DMS153 treated with DMSO at 0.1 percent for 48 hours (cell line): ENCODE measurements around the gene PHC2.

ENCODE experiments used
- DNase-seq: peaks from one replicate; lab custom pipeline; 2025; ENCODE audit not compliant: unreplicated experiment; lab: John Stamatoyannopoulos, UW

The PHC2 gene, protein sequence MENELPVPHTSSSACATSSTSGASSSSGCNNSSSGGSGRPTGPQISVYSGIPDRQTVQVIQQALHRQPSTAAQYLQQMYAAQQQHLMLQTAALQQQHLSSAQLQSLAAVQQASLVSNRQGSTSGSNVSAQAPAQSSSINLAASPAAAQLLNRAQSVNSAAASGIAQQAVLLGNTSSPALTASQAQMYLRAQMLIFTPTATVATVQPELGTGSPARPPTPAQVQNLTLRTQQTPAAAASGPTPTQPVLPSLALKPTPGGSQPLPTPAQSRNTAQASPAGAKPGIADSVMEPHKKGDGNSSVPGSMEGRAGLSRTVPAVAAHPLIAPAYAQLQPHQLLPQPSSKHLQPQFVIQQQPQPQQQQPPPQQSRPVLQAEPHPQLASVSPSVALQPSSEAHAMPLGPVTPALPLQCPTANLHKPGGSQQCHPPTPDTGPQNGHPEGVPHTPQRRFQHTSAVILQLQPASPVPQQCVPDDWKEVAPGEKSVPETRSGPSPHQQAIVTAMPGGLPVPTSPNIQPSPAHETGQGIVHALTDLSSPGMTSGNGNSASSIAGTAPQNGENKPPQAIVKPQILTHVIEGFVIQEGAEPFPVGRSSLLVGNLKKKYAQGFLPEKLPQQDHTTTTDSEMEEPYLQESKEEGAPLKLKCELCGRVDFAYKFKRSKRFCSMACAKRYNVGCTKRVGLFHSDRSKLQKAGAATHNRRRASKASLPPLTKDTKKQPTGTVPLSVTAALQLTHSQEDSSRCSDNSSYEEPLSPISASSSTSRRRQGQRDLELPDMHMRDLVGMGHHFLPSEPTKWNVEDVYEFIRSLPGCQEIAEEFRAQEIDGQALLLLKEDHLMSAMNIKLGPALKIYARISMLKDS

DNA sequence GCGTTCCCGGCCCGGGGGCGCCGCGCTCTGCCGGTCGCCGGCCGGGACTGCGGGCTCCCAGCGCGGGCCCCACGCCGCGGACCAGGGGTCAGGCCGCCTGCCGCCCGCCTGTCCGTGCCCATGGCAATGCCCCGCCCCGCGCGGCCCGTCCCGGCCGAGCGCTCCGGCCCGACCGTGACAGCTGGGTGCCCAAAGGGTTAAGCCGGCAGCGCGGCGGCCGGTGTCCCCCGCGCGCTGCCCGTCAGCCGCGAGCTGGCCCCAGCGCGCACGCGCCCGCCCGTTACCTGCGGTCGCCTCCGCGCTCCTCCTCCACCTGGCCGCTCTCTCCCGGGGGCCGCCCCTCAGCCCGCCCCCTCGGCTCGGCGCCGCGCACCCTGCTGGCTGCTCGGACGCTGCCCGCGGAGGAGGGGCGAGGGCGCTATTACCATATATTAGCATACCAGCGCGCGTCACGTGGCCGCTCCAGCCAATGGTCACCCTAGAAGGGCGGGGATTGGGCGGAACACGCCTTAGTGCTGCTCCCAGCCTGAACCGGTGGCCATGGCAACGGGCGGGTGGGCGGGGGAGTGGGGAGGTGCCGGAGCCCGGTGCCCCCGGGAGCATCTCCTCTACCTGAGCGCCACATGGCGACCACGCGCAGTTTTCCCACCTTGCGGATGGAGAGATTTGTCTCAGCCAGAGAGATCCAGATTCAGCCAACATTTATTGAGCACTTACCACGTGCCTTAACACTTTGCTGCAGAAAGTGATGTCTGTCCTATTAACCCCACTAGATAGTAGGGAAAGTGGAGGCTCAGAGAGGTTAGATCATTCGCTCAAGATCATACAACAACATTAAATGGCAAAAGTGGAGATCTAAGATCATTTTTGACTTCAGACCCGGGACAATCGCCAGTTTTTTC lies at the start of gene PHC2:
PHC2 (minus strand) TSS at position 404 of the 902 bp plus-strand sequence. CDS start 55,556 bp downstream, outside the sequence.
- DNase-seq: peak; percentile 98

DNA sequence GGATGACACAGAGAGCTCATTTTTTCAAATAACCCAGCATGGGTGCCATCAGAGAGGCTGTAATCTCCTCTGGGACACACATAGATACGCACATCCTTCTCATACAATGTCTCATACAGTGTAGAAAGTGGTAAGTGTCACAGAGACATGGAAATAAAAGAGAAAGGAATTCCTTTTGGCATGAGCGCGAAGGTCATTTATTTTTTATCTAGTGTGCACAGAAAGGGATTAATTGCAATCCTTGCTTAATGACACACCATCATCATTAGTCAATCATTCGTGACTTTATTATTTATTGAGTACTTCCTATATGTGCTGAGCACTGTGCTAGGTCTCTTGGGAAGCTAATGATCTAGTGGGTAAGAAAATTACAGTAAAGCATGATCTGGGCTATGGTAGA lies 46.6 kb upstream of the PHC2 start:
- no peak for DNase-seq

DNA sequence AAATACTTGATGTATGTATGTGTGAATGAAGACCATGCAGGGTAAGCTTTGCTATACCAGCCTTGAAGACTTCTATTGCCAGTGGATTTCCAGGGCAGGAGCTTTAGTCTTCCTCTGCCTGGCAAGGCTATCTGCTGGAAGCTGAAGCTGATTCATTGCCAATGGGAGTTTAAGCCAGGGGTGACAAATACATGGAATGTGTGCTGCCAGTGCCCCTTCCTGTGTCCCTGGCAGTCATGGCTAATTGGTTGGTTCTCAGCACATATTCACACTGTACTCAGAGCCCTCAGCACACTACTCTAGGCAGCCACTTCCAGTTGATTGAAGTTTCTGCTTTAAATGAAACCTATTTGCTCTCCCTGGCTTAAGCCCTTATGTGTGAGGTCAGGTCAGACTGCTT lies 43.0 kb upstream of the PHC2 start:
- no peak for DNase-seq

DNA sequence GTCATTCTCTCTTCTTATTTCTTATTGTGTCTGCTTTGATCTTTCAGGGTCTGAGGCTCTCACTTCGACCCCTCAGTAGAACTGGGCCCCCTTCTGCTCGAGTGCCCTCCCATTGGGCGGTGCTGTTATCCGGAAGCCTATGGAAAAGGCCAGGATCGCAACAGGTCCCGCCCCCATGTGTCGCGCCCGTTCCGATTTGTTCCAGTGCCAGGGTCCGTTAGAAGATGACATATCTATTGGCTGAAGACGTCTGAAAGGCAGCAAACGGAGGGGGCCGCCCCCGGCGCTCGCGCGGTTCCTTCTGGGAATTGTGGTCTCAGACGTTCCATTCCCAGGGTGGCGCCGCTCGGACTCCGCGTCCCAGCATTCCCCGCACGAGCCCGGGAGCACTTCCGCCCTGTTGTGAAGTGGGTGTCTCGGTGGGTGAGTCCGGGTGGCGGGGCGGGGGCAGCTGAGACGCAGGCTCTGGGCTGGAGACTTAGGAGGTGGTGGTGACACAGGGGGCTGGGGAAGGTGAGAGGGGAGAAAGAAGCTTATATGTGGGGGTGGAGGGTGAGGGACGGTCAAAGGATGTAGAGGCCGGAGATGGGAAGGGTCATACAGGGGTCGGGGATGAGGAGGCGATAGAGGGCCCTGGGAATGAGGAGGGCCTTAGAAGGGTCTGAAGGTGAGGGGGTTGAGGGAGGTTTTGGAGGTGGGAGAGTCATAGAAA lies 41.5 kb upstream of the PHC2 start, which contains the start of gene ZSCAN20:
ZSCAN20 (plus strand) TSS at position 377 of the 712 bp plus-strand sequence. CDS start 6,644 bp downstream, outside the sequence.
- DNase-seq: peak; percentile 100

DNA sequence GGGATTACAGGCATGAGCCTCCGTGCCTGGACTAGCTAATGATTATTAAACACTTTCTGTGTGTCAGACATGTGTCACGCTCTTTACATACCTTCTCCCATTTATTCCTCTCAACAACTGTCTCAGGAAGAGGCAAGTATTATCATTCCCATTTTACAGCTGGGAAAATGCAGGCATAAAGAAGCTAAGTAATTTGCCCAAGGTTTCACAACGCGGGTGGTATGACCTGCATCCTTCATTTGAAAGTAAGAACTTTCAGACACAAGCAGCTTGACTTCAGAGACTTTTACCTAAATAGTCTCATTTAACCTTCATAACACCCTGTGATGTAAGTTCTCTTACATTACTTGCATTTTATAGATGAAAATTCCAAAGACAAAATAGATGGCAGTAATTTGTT lies 40.5 kb upstream of the PHC2 start:
- no peak for DNase-seq

DNA sequence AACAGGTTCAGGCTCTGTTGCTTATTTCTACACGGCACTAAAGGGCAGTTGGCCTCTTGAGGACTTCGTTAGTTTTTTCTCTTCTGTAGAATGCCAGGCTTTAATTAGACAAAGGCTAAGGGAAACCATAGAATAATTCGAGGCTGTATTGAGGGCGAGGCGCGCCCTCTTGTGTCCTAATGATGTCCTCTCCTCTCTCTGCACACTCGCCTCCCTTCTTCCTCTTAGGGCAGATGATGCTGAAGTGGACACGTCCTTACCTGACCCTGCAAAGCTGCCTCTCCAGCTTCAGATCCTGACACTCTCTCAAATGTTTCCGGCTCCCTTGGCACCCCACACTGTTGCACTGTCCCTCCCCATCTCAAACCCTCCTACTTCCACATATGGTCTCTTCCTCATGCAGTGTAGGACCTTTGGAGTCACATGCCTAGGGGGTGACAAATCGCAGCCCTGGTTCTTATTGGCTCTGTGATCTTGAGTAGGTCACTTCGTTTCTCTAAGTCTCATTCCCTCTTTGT lies 39.7 kb upstream of the PHC2 start:
- DNase-seq: peak; percentile 94

DNA sequence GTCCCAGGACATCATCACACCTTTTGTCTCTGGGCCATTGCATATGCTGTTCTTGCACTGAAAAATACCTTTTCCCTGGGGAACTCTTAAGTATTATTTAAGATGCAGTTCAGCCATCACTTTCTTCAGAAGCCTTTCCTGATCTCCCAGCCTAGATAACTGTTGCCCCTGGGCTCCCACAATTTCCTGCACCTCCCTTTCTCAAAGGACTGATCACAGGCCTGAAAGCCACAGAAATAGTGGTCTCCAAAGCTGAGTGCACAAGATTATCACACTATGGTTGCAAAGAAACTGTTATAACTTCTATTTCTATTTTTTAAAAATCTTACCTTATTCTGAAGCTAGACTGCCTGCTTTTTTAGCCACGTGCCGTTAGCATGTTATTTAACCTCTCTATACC lies 38.8 kb upstream of the PHC2 start:
- DNase-seq: no peak

DNA sequence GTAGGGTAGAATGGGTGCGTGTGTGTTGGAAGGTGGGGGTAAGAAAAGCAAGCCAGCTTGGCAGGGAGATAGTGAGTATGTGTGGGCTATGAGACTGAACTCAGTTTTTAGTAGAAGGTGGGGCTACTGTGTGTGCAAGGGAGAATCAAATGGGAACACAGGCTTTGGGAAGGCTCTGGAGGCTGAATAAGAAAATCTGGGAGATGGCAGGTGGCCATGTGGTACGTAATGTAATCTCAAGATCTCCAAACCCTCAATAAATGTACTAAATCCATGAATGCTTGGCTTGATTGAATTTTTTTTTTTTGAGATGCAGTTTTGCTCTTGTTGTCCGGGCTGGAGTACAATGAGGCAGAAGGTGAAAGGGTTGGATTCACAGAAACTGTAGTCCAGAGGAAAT lies 38.1 kb upstream of the PHC2 start:
- DNase-seq: no peak

DNA sequence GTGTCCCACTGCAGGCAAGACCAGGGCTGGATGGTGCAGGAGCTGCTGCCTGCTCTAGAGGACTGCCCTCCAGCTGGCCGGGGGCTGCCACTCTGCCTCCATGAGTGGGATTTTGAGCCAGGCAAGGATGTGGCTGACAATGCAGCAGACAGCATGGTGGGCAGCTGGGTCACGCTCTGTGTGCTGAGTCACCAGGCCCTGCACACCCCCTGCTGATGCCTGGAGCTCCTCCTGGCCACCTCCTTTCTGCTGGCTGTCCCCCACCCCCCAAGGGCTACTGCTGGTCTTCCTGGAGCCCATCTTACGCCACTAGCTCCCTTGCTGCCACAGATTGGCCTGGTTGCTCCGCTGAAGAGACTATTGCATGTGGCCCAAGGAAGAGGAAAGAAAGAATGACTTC lies 37.6 kb upstream of the PHC2 start:
- no peak for DNase-seq

DNA sequence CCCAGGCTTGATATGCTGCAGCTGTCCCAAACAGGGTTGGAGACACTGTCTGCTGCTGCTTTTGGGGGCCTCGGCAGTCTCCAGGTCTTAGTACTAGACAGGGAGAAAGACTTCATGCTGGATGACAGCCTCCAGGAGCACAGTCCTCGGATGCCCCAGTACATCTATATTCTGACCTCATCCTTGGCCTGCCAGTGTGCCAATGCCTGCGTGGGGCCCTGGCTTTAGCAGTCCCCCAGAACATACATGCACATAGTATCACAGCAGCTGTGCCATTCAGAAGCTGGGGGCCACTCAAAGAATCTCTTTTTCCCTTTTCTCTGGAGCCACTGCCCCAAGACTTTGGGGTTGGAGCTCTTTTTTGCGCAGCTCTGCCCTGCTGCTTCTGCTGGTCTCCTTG lies 37.1 kb upstream of the PHC2 start:
- no peak for DNase-seq

DNA sequence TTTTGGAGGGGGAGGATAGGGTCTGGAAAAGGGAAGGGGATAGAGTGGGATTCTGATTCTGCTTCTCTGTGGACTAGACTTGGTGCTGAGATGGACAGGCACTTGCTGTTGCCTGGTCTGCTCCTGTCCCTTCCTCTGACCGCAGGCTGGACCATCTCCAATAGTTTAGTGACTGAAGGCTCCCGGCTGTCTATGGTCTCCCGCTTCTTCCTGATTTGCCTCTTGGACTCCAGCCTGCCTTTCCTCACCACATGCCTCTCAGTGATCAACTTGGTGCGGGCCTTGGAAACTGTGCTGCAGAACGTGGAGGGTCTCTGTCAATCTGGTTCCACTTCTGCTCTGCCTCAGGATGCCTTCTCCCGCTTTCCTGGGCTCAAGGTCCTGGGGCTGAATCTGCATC lies 35.3 kb upstream of the PHC2 start:
- no peak for DNase-seq

DNA sequence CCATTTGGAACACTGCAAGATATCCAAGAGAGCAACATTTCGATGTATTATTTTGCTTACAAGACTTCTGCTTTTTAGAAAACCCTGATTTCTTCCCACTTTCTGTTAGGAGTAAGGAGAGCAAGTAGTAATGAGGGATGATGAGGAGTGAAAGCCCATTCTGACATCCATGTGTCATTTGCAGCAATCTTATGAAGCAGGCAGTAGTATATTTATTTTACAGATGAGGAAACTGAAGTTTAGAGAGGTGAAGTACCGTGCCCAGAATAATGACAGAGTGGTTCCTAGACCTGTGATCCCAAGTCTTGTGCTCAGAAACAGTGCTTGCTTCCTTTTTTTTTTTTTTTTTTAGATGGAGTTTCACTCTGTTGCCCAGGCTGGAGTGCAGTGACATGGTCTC lies 34.4 kb upstream of the PHC2 start:
- no peak for DNase-seq

DNA sequence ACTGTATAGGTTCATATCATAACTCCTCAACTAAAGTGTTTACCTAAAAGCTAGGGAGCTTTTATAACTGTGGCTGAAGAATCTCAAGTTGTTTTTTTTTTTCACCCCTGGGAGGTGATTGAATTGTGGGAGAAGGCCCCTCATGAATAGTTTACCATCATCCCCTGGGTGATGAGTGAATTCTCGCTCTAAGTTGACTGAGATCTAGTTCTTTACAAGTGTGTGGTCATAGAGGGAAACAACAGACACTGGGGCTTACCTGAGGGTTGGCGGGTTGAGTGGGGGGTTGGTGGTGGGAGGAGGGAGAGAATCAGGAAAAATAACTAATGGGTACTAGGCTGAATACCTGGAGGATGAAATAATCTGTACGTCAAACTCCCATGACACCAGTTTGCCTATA lies 33.7 kb upstream of the PHC2 start:
- no peak for DNase-seq

DNA sequence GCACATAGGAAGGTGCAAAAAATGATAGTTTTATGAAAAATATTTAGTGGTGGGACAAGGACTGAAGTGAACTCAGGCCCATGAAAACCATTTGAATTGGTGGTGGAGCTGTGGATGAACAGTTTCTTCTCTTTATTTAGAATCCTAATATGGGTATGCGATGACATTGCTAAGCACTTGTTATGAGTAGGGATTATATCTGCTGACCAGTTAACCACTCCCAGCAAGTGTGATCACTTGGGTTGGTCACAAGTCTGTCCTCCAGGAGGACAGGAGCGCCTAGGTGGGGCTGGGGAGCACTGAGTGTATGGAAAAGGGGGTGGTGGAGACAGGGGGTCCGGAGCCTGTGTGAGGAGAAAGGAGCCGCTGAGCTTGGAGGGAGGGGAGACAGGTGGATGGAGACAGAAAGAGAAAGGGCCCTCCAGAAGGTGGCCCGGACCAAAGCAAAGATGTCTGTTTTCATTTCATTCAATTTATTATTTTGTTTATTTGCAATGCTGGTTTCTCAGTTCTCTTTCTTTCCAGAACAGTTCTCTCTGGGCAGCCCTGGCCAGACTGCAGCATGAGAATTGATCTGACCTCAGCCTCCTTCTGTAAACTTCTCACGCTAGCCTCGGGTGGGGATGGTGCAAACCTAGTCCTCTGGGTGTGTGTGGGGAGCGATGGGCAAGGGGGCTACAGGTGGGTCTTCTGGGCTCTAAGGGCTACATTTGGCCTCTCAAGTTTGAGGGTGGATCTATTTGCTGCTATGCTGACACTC lies 31.7 kb upstream of the PHC2 start:
- DNase-seq: no peak

DNA sequence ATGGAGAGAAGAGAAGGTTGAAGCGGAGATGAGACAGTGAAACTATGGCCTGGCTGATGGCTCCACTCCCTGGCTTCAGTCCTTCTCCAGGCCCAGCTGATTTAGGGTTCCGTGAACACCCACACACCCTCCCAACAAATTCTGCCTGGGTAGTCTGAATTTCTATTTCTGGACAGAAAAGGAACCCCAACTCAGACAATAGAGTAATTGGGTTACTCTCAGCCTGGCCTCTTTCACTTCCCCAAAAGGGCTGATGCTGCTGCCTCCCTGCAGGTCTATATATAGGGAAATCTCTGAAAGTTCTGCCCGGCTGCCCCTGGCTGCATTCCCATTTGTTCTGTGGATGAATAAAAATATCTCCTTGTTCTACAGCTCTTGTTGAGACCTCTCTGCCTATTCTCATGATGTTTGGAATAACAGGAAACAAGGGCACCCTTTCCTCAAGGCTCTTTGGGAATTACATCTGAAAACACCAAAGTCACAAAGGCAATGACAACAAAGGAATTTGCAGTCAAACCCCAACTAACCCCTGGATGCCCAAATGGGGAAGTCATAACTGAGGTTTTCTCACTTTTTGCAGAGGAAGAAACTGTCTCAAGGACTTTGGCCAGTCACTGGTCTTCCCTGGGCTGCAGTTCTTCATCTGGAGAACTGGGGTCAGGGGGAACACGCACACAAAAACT lies 30.2 kb upstream of the PHC2 start:
- DNase-seq: no peak

DNA sequence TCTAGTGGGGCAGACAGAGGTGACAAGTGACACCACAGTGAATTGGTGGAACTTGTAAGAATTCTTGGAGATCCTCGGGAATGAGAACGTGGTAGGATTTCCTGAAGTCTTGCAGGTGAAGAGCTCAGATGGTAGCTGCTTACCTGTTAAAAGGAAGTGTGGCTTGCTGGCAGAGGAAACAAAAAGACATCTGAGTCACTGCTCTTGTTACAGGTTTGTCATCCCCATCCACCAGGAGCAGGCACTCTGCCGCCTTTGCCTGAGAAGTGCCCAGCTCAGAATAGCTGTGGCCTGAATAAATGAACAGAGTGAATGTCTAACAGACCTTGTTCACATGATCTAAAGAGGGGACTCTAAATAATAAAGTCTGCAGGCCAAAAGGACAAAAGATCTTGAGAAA lies 29.2 kb upstream of the PHC2 start:
- DNase-seq: peak; percentile 18

DNA sequence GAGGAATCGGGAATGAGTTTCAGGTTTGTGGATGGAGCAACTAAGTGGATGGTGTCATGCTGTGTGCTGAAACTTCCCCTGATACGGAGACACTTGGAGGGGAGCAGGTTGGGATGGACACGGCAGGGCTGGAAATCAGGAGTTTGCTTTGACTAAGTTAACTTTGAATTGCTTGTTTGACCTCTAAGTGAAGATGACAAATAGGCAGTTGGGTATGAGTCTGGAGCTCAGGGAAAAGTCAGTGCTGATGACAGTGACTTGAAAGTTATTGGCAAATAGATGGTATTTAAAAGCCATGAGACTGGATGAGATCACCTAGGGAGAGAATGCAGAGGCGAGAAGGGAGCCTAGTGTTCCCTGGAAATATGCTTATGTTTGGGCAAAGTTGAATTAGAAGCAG lies 28.8 kb upstream of the PHC2 start:
- no peak for DNase-seq

DNA sequence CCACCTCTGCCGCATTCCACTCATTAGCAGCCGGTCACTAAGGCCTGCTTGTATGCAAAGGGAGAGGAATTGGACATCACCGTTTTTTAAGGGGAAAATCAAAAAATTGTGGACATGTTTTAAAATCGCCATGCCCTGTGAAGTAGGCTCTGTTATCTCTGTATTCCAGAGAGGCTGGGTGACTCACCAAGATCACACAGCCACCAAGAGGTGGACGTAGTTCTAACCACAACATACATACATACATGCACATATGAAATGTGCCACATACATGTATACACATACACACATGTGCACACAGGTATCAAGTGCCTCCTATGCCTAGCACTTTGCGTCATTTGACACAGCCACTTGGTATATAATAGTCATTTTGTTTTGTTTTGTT lies 25.6 kb upstream of the PHC2 start:
- DNase-seq: no peak
